ENCODE data around the gene VMP1.
"Not testable (repeated sequence)": the region's sequence is repeated elsewhere in the genome, so short reads cannot be mapped to it uniquely, and the experiment has no call there.

The VMP1 gene

DNA sequence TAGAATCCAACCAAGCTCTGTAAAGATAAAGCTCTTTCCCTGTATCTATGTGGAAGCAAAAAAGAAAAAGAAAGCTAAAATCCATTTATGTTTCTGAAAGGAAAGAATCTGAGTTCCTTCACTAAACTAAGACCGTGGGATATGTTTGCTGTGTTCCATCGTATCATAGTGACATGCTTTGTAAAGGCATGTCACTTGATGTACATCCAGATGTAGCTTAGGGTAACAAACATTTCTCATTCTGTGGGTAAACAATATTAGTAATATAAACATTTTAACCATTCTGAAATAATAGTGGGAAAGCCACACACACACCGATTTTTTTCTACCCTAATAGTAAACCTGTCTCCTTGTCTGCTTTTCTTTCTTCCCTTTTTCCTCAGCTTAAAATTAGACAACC is 107.2 kb downstream of the VMP1 start:
- no peak for DNase-seq

DNA sequence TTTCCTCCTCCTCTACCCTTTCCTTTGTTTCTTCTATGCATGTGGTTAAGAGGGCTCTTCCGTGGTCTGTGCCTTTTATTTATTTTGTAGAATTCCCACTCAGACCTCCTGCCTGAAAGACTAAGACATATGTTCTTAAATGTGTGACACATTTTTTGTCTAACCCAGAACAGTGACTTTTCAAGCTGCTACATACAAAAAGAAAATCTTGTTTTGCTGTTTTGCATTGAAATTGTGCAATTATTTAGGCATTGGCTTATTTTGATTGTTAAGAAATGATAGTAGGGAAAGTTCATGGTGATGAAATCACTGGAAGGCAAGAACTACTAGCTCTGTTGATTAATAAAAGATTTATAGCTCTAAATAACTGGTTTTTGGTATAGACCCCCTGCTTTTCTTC is 108.5 kb downstream of the VMP1 start:
- no peak for DNase-seq

GRCh38 chr17:59825533-59826322 is 118.3 kb downstream of the VMP1 start:
- DNase-seq: no peak

DNA sequence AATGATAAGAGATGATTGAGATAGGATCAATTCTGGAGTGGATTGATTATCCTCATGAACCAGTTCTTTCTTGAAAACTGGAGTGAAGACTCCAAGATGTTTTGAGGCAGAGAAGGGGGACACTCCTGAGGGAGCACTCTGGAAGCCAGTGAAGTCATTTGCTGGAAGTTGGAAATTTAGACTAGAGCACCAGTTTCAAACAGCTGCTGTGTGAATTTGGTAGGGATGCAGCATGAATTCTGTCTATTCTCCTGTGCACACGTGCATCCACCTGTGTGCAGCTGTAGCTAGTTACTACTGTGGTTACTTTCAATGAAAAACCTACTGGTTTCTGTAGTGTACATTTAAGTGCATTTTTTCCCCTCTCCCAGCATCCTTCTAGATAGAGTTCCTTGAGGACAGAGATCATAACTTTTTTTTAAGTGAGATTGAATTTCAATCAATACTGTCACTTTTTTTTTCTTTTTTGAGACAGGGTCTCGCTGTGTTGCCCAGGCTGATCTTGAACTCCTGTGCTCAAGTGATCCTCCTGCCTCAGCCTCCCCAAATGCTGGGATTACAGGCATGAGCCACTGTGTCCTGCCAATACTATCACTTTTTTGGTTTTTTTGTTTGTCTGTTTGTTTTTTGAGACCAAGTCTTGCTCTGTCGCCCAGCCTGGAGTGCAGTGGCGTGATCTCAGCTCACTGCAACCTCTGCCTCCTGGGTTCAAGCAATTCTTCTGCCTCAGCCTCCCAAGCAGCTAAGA is 119.4 kb downstream of the VMP1 start:
- no peak for DNase-seq

- no peak for DNase-seq
Observed at GRCh38 chr17:59827721-59828477, 120.4 kb downstream of the VMP1 start.

DNA sequence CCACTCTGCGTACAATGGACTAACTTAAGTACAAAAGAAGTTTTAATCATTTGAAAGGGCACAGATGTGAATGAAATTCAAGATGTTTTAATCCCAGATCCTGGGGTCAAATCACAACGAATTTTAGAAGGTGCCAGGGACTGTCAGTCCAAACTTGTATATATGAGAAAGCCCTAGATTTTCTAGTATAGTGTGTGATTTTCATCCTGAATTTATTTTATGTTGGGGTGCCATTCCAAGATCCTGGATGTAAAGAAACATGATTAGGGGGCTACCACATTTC is 121.0 kb downstream of the VMP1 start:
- no peak for DNase-seq

GRCh38 chr17:59828819-59829216 is 121.4 kb downstream of the VMP1 start:
- DNase-seq: not testable (repeated sequence)

DNA sequence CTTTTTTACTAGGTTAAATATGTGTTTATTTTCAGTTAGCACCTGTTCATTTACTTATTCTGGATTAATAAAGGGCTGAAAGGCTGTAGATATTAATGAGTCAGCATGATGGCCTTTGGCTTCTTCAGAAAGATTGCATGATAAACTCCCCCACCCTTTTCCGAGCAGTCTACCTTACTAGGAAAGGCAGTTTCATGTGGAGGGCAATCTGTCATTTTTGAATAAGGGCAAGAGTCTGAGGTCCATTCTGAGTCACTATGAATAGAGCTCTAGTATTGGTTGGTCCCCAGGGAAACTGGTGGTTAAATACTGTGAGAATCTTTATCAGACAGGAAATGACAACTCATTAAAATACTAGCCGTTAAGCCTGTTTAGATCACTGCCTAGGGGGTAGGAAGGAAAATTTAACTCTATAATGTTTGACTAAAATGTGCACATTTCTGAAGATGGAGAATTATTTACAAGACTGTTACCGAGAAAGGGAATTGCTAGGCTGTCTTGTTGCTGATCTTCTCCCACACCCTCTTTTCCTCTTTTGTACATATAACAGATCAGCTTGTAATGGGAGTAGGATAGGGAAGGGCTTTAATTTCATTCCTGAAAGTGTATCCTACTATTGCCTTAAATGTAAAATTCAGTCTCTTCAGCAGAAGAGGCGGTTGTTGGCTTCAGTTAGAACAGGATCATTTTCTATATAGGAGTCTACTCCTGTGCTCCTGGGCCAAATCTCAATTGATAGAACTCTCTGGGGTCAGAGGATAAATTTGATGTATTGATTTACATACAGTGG is 122.0 kb downstream of the VMP1 start:
- DNase-seq: no peak

GRCh38 chr17:59830007-59830630 is 122.7 kb downstream of the VMP1 start:
- no peak for DNase-seq

GRCh38 chr17:59830846-59831486 is 123.5 kb downstream of the VMP1 start:
- no peak for DNase-seq

- DNase-seq: no peak
Observed at GRCh38 chr17:59832883-59833379, 125.5 kb downstream of the VMP1 start.

DNA sequence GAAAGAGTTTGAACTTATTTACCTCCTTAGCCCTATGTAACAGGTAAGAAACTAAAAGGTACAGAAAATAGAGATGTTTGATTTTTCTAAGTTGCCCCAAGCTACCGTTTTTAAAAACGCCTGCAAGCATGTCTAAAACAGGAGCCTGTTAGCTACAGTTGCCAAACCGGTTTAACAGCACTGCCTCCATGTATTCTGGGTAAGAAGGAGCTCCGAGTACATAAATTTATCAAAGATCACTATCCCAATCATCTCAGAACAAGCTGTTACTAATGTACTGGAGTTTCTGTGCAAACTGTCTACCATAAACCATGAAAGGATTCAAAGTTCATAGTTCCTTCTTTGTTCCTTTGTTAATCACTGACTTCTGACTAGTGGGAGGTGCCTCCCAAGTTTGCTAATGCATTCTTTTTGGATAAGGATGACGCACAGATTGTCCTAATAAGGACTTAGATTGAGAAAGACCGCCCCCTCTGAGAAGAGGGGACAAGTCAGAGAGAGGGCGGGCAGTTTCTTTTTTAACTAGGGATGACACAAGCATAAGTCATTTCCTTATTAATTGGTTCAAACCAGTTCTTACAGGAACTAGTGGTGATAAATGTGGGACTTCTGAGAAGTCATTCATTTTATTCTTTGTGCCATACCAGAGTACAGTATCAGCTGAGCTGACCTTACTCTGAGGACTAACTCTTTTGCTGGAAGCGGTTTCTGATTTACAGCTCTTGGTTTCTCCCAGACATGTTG is 130.0 kb downstream of the VMP1 start:
- no peak for DNase-seq

DNA sequence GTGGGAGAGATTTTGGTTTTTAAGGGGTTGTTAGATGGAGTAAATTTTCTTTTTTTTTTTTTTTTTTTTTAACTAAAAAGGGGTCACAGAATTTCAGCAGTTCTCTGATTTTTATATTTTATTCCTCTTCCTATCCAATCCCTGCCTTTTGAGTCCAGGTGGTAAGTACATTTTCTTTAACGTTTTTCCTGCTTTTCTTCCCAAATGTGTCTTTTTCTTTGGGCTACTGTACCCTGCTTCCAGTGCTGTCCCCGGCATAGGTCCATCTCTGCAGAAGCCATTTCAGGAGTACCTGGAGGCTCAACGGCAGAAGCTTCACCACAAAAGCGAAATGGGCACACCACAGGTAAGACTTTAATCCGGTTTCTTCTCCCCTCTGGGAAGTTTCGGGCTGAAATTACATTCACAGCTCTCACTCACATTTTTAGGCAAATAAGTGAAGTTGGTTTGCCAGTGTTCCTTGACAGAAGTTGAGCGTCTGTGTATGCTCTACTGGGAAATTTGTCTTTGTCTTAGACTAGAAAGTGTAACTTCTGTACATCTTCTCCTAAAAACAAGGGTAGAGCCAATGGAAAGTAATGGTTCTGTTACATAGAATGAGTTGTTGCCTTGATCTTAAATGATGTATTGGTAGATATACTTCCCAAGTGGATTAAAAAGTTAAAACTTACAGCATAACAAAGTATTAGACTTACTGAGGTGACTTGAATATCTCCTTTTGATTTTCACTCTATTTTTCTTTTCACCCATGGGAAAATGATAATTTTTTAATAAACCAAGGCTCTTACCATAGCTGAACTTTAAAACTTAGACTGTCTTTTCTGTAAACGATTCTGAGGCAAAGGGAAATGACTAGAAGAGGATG is 130.8 kb downstream of the VMP1 start:
- no peak for DNase-seq

DNA sequence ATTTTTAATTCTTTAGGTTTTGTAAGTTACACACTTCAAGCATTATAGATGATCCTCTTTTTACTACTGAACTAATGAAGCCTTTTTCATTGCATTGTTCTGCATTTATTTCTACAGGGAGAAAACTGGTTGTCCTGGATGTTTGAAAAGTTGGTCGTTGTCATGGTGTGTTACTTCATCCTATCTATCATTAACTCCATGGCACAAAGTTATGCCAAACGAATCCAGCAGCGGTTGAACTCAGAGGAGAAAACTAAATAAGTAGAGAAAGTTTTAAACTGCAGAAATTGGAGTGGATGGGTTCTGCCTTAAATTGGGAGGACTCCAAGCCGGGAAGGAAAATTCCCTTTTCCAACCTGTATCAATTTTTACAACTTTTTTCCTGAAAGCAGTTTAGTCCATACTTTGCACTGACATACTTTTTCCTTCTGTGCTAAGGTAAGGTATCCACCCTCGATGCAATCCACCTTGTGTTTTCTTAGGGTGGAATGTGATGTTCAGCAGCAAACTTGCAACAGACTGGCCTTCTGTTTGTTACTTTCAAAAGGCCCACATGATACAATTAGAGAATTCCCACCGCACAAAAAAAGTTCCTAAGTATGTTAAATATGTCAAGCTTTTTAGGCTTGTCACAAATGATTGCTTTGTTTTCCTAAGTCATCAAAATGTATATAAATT is 132.3 kb downstream of the VMP1 start:
- no peak for DNase-seq

- DNase-seq: no peak
Observed at GRCh38 chr17:59840329-59841090, 133.1 kb downstream of the VMP1 start.

- not testable (repeated sequence) for DNase-seq
Observed at GRCh38 chr17:59841091-59841881, 133.8 kb downstream of the VMP1 start.

GRCh38 chr17:59841882-59842263 is 134.4 kb downstream of the VMP1 start:
- DNase-seq: not testable (repeated sequence)

Measured in activated CD4-positive, CD25-positive, alpha-beta regulatory T cell treated with anti-CD3 and anti-CD28 coated beads, Interleukin-2, amount 50 U/mL, for 72 hours (primary cell).